Fibroblast of skin of abdomen (primary cell): ENCODE measurements around the gene AIFM3. TPM values are rescaled to one million over a fixed set of nuclear protein-coding genes. Genes with fewer than 3 reads are reported as not detected.
A peak's percentile ranks its signal among the peaks of the same experiment; 100 is the strongest.
"Not testable (repeated sequence)": the region's sequence is repeated elsewhere in the genome, so short reads cannot be mapped to it uniquely, and the experiment has no call there.

Source experiments
- DNase-seq: peaks from one replicate; pipeline ENCODE4 v3.0.0-alpha.2; 2013
- polyA plus RNA-seq, 2 experiments: library from polyadenylated mRNA; unstranded; fragments of 120-200 nt; gene quantifications; one replicate each; pipeline ENCODE4 v1.2.1, GENCODE V29; 2013; ENCODE audit not compliant: insufficient read length in 2 of 2

Gene AIFM3, protein sequence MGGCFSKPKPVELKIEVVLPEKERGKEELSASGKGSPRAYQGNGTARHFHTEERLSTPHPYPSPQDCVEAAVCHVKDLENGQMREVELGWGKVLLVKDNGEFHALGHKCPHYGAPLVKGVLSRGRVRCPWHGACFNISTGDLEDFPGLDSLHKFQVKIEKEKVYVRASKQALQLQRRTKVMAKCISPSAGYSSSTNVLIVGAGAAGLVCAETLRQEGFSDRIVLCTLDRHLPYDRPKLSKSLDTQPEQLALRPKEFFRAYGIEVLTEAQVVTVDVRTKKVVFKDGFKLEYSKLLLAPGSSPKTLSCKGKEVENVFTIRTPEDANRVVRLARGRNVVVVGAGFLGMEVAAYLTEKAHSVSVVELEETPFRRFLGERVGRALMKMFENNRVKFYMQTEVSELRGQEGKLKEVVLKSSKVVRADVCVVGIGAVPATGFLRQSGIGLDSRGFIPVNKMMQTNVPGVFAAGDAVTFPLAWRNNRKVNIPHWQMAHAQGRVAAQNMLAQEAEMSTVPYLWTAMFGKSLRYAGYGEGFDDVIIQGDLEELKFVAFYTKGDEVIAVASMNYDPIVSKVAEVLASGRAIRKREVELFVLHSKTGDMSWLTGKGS
- polyA plus RNA-seq (2013, experiment 1 of 2; ENCODE audit: insufficient read length), result 0.24 TPM
- 0.30 TPM for polyA plus RNA-seq (2013, experiment 2 of 2; ENCODE audit: insufficient read length)

- no peak for DNase-seq
These were observed at the start of gene AIFM3 for GRCh38 chr22:20966883-20967696. Gene AIFM3 (plus strand): TSS chr22:20967255. CDS start chr22:20967945, 690 bp downstream.

- DNase-seq, result no peak
These were observed 48.3 kb upstream of the AIFM3 start for GRCh38 chr22:20918663-20919218.

GRCh38 chr22:20919718-20920117 lies 47.3 kb upstream of the AIFM3 start:
- DNase-seq, result peak; percentile 14

DNA sequence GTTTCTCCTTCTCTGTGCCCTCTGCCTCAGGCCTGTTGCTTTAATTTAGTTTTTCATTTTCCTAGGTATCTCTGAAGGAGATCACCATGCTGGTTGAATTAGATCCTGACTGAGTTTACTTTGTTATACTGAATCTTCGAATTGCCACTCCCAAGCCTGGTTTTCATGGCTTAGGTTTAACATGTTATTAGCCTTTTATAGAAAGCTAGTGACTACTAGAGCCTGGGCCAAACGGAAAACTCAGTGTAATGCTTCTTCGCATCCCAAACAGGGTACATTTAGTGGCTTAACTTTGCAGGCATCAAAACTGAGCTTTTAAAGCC lies 46.2 kb upstream of the AIFM3 start:
- DNase-seq, result no peak

DNA sequence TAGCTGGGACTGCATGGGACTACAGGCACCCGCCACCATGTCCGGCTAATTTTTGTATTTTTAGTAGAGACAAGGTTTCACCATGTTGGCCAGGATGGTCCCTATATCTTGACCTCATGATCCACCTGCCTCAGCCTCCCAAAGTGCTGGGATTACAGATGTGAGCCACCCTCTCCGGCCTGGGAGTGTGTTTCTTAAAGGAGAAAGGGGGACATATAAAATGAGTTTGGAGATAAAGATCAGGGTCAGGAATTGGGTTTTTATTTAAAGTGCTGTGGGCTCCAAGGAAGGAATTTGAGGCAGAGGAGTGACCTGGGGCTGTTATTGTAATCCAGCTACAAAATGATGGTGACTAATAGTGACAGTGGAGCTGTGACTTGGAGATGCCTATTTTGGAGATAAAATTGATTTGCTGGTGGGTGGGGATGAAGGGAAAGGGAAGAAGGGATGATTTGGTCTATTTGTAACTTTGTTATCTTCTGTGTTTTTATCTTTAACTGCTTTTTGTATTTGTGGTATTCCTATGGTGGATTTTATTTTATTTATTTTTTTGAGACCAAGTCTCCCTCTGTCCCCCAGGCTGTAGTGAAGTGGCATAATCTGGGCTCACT lies 44.8 kb upstream of the AIFM3 start:
- no peak for DNase-seq

GRCh38 chr22:20926243-20926642 lies 40.8 kb upstream of the AIFM3 start:
- DNase-seq, result no peak

DNA sequence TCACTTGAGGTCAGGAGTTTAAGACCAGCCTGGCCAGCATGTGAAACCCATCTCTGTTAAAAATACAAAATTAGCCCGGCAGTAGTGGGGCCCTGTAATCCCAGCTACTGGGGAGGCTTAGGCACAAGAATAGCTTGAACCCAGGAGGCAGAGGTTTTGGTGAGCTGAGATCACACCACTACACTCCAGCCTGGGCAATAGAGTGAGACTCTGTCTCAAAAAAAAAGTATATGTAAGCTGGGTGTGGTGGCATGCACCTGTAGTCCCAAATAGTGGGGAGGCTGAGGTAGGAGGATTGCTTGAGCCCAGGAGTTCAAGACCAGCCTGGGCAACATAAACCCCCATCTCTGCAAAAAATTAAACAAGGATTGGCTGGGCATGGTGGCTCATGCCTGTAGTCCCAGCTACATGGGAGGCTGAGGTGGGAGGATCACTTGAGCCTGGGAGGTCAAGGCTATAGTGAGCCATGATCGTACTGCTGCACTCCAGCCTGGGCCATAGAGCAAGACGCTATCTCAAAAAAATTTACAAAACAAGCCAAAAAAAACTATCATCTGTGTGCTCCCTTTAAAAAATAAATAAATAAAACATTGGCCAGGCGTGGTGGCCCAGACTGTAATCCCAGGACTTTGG lies 39.0 kb upstream of the AIFM3 start:
- no peak for DNase-seq

DNA sequence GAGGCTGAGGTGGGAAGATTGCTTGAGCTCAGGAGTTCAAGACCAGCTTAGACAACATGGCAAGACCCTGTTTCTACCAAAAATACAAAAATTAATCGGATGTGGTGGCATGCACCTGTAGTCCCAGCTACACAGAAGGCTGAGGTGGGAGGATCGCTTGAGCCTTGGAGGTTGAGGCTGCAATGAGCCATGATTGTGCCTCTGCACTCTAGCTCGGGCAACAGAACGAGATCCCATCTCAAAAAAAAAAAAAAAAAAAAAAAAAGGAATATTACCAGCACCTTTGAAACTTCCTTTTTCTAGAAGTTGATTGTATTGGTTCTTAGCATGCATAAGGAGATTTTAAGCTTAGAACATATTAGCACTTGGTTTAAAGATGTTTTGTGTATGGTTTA lies 38.5 kb upstream of the AIFM3 start:
- no peak for DNase-seq

DNA sequence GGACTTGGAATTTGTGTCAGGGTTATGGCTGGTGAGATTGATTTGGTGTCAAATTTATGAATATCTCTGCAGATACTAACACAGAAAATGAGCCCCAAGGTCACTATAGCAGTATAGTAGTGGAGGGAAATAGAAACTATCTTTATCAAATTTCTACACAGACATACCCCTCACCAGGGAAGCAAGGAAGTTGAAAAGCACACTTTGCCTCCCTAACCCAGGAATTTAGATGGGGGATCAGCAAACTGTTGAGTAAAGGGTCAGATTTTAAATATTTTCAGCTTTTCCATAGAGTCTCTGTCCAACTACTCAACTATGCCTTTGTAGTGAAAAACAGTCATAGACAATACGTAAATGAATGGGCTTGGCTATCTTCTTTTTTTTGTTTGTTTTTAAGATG lies 37.1 kb upstream of the AIFM3 start:
- DNase-seq, result no peak

GRCh38 chr22:20930435-20930834 lies 36.6 kb upstream of the AIFM3 start:
- DNase-seq, result not testable (repeated sequence)

DNA sequence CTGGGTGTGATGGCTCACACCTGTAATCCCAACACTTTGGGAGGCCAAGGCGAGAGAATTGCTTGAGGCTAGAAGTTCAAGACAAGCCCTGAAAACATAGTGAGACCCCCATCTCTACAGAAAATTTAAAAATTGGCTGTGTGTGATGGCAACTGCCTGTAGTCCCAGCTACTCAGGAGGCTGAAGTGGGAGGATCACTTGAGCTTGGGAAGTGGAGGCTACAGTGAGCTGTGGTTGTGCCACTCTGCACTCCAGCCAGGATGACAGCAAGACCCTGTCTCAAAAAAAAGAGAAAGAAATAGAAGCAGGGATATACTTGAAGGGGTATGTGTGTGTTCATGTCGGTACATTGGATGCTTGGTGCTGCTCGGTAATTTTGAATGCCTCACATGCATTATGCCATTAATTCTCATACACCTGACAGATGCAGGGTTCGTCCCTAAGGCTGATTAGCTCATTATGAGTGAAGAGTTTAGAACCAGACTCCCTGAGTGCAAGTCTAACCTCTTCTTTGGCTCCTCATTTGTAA lies 35.9 kb upstream of the AIFM3 start:
- no peak for DNase-seq

GRCh38 chr22:20933910-20934309 lies 33.1 kb upstream of the AIFM3 start:
- no peak for DNase-seq

DNA sequence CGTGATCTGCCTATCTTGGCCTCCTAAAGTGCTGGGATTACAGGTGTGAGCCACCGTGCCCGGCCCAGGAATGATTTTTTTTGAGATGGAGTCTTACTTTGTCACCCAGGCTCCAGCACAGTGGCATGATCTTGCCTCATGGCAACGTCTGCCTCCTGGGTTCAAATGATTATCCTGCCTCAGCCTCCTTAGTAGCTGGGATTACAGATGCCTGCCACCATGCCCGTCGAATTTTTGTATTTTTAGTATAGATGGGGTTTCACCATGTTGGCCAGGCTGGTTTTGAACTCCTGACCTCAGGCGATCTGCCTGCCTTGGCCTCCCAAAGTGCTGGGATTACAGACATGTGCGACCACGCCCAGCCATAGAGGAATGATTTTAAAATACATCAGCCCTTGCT lies 32.0 kb upstream of the AIFM3 start:
- not testable (repeated sequence) for DNase-seq

GRCh38 chr22:20935780-20936539 lies 31.1 kb upstream of the AIFM3 start:
- DNase-seq, result not testable (repeated sequence)

DNA sequence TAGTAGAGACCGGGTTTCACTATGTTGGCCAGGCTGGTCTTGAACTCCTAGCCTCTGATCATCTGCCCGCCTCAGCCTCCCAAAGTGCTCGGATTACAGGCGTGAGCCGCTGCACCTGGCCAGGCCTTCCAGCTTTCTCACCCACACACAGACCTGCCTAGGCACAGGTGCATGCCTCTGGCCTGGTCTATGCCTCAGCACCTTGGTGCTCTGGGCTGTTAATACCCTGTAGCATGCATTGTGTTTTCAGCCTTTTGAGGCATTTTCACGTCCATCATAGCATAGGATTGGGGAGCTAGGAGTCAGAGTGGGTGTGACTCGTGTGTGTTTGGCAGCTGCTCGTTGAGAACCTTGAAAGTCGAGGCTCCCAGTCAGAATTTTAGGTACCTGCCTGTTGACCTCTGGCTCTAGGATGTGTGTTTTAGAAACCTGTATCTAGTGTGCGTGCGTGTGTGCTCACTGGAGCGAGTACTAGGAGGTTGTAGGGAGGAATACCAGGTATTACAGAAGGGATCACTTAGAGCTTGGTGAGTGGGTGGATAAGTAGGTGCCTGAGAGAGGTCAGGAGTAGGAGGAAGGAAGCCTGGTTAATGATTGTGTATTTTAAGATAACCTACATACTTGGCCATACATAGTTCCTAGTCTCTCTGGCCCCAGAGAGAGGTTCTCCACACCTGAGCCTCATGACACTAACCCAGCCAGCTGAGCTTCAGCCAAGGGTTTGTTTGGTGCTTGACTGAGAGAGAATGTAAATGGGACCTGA lies 29.8 kb upstream of the AIFM3 start:
- no peak for DNase-seq

- DNase-seq, result no peak
These were observed 29.0 kb upstream of the AIFM3 start for GRCh38 chr22:20937794-20938671.

DNA sequence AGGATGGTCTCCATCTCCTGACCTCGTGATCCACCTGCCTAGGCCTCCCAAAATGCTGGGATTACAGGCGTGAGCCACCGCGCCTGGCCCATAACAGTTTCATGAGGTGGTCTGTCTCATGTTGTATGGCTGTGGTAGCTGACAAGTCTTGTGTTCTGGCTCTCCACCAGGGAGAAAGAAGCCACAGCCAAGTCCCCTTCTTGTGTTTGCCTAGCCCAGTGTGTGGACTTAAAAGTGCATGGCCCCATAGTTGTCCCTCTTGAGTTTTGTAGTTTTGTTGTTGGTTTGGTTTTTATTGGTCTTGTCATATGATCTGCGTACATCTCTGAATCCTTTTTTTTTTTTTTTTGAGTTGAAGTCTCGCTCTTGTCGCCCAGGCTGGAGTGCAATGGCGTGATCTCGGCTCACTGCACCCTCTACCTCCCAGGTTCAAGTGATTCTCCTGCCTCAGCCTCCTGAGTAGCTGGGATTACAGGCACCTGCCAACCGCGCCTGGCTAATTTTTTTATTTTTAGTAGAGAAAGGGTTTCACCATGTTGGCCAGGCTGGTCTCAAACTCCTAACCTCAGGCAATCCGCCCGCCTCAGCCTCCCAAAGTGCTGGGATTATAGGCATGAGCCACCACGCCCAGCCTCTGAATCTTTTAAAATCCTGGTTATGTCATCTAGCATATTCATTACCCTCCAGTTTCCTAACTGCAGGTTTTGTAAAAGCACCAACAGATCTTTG lies 27.4 kb upstream of the AIFM3 start:
- not testable (repeated sequence) for DNase-seq

DNA sequence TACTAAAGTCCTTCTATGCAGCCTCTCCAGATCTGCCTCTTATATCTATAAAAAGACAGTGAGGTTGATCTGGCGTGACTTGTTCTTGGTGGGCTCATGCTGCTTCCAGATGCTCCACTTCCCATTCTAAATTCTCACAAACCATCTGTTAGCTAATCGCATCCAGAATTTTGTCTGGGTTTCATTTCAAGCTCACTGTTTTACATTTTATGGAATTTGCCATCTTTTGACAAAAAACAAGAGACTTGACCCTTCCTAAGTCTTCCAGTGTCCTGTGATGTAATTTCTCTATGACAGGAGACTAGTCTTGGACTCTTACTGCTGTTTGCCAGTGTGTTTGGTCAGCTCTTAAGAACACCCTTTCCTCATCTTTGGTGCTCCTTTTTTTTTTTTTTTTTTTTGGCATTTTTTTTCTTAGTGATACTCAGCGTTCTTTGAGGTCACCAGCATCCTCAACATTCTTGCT lies 26.8 kb upstream of the AIFM3 start:
- DNase-seq, result peak; percentile 60
